ENCODE data around the gene TRIM52.

GRCh38 chr5:181223058-181223728, 37.8 kb downstream of the TRIM52 start, which contains the start of gene TRIM41:
- TF ChIP-seq PATZ1 (CRISPR knock-in tag; IDR thresholded peaks at IDR 0.05; ENCODE audit: borderline replicate concordance) (no peak), CSRNP3 (CRISPR knock-in tag; IDR thresholded peaks at IDR 0.05) (no peak), CSDC2 (CRISPR knock-in tag; IDR thresholded peaks at IDR 0.05) (no peak)
